Stimulated activated CD8-positive, alpha-beta memory T cell treated with anti-CD3 and anti-CD28 coated beads, Interleukin-12 subunit alpha, Interleukin-12 subunit beta, amount 100 ng/mL, for 1 hour (primary cell): ENCODE results near the gene STXBP5.

Experiments
- DNase-seq: peaks from one replicate; pipeline ENCODE4 v3.0.0-alpha.2; 2020; ENCODE audit warnings: low read depth

The STXBP5 gene

DNA sequence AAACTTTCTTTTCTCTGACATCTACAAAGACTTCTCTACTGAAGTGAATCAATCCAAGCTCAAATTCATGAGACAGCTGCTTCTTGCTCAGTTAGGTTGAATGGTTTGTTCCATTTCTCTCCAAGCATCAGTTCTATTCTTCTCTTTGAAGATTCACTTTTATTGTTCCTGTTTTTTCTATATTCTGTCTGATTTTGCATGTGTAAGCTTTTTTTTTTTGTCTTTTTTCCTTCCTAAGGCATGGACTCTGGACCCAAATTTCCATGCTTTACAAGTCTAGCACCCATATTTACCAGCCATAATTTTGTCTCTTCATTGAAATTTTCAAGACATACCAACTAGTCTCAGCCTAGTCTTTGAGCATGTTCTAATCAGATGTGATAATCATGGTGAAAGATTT is 25.9 kb upstream of the STXBP5 start:
- no peak for DNase-seq

DNA sequence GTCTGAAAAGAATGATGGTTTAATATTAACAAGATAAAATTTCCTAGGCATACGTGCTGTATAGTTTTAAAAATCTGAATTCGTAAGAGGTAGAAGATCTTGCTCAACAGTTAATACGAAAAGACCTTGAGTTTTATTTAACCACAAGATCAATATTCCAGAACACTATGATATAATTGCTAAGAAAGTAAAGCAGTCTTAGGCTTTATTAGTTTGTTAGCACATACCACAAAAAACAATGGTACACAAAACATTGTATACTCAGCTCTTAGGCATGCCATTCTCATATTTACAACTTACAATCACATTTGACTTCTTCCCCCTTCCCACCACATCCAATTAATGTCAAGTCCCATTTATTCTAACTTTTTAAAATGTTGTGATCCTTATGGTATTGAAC is 24.4 kb upstream of the STXBP5 start:
- DNase-seq = no peak

DNA sequence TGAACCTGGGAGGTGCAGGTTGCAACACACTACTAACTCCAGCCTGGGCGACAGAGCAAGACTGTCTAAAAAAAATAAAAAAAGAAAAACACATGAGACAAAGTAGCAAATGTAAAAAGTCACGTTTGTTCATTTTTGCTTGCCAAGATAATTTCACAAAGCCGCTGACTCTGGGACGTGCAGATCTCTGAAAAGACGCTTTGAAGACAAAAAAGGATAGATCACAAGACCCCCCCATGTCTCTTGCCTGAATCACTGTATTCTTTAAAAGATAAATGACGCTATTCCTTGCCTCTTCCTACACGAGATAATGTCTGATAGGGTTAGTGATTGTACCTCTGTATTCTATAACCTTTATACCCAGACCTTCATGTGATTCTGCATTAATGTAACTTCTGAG is 23.3 kb upstream of the STXBP5 start:
- DNase-seq = no peak

DNA sequence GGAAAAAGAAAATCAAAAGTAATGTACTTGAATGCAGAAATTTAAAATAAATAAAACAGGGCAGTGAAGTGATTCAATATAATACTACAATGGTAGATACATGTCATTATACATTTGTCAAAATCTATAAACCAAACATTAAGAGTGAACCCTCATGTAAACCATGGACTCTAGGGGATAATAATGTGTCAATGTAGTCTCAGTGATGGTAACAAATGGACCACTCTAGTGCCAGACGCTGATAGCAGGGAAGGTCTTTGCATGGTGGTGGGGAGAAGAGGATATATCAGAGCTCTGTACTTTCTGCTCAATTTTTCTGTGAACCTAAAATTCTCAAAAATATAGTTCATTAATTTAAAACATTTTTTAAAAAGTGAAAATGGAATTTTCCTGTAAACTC is 19.8 kb upstream of the STXBP5 start:
- DNase-seq = no peak

DNA sequence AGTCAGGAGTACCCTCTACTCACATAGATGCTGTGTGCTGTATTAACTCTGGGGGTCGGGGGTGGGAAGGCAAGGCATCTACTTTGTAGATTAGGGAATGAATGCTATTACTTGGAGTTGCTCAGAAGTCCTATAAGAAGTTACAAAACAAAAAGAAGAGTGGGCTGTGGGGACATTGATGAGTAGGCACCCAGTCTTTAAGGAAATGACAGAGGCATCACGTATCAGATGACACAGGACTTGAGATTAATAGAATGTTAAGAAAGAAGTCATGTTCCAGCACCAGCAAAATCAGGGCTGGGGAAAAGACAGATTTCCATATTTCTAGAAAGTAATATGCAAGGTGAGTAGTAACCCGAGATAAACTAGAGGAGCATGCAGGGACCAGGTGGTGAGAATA is 19.0 kb upstream of the STXBP5 start:
- DNase-seq = no peak

DNA sequence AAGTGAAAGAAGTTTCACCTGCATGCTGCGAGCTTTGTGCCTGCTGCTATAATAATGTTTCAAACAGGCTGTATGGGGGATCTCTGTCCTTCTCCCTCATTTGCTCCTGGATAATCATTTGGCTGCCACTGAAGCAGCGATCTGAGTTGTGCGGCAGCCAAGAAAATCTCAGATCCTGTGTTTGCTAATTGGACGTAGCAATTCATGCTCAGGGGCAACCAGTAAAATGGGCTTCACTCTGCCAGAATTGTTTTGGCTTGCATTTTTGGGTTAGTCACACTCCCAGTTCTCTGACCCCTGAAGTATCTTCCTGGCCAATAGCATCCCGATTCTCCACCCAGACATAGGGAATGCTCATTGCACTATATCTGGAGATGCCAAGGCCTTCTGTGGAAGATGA is 13.7 kb upstream of the STXBP5 start:
- no peak for DNase-seq

DNA sequence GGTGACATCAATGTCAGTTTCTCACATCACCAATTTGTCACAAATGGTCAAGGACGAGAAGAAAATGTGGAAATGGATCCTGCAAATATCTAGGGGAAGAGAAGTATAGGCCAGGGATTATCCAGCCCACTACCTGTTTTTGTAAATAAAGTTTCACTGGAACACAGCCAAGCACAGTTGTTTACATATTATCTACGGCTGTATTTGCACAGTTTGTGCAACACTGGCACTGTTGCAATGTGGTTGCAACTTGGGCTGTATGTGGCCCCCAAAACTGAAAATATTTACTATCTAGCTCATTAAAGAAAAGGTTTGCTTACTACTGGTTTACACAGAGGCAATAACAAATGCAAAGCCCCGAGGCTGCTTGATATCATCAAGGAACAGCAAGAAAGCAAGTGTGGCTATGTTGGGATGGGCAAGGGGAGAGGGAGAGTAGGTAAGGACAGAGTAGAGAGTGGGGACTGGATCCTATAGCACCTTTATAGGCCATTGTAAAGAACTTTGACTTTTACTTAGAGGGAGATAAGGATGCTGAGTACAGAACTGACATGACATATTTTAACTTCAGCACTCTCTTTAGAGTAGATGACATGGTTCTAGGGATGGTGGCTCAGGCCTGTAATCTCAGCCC is 11.8 kb upstream of the STXBP5 start:
- no peak for DNase-seq

DNA sequence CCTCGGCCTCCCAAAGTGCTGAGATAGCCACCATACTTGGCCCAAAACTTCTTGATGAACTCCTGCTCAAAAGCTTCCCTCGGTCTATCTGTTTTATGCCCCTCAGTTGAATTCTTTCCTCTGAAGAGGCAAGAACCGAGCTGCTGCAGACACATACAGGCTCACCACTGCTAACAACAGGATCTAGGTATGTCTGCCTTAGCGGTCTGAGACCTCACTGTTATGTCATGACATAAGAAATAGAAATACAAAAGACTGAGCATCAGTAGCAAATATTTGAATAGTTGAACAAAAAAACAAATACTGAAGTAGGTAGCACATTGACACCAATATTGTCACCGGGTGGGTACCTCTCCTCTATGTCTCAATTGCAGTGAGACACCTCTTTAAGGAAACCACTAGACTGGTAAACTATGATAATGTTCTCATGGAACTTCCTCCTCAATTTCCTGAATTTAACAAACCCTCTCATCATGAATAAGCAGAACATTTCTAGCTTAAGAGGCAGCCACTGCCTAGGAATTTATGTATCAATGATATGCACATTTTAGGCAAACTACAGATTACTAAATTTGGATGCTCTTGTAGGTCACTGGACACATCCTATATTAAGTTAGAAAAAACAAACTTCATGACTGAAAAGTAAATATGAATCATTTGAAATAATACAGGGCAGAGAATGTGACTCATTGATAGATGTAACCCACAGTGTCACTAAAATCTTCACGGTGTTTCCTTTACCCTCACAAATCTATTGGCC is 9.4 kb upstream of the STXBP5 start:
- DNase-seq = no peak

DNA sequence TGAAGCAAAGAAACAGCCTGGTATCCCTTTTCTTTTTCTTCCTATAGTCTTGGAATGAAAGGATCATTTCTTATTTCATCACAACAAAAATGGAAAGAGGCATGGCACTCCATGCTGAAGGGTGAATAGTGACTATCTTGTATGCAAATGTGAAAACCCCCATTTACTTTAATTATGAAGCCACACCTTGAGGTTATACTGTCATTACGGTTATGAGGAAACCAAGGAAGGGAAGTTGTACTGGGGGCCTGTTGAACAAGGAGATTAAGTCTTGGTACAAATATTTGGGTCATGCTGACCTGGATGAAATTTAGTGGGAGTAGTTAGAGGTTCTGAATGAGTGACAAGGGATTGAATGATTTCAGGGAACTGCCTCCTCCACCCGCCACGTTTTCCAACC is 8.7 kb upstream of the STXBP5 start:
- DNase-seq = no peak

DNA sequence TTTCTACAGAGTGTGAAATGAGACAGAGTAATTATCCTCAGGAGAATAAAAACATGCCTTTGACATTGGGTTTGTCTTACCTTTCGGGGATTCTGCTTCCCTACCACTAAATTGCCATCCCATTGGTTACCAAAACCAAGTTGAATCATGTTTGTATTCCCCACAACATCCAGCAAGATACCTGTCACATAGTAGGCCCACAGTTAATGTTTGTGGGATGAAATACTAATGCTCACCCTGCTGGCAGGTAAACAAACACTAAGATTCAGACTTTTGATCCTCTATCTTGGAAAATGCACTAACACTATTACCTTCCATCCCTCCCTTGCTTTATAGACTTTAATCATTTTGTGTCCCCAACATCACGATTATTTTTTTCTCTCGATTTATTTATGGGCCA is 8.2 kb upstream of the STXBP5 start:
- no peak for DNase-seq

DNA sequence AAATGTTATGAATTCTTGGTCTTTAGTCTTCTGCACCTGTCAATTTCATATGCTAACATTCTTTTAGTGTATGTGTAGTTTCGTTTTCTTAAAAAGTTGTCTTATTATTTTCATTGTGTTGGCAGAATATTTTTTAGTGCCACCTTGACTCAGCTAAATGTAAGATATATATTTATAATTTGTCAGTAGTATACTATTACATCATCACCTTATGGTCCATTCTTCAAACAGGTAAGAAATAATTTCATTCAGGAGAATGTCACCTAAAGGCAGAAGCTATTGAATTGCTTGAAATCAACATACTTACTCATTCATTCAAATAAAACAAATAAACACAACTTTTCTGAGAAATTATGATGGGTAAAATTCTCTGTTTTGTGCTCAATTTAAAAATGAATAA is 3.5 kb upstream of the STXBP5 start:
- DNase-seq = no peak

DNA sequence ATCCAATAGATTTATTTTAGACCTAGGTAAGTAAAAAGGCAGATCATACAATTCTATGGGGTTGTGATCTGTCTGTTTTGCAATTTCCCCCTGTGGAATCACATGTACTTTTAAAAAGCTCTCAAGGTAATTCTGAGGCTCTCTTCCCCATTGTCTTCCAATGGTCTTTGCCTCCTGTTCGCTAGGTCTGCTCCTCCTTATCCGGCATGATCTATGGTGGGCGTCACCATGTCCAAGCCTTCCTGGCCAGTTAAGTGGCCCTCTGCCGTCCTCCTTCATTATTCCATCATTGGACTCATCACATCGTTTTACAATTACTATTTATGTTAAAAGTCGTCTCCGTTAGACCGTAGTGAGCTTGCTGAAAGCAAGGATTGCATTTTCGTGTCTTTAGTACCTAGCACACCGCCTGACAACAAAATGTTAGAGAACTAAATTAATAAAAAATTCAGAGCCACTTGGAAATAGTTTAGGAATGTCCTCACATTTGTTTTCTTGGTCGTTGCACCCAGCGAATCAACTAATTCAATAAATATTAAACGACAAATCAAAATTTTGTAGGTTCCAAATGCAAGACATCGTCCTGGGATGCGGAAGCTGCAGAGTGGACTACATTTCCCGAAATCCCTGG is 2.2 kb upstream of the STXBP5 start:
- DNase-seq = no peak

DNA sequence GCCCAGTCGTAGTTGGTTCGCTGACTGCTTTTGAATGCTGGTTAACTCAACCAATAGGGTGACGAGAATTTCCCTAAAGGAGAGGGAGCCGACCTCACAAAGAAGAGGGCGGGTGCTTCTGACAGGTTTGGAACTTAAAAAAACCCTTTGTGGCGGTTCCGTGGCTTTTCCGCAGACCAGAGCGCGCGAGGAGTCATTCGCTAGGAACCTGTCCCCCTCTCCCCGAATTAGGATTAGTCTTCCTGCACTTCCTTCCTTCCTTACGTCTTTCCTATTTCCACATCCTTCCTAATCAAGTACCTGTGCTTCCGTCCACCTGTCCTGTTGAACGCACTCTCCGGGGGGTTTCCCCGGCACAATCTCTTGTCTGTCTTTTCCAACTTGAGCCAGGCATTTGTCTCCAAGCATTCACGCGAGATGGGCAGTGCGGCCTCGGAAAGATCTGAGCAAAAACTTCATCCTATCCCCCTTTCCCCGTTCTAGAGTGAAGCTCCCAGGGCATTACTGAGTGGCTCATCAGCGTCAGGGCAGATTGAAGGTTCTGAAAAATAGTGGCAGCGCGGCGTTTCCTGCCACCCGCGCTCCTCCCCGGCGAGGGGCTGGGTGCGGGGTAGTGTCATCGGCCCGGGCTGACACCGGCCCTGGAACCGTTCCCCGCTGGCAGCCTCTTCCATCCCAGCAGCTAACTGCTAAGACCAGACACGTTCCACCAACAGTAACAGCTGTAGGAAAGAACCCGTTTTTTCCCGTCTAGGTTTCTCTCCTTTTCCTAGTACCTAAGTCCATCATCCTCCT is 1.5 kb upstream of the STXBP5 start:
- DNase-seq = peak; percentile 71

DNA sequence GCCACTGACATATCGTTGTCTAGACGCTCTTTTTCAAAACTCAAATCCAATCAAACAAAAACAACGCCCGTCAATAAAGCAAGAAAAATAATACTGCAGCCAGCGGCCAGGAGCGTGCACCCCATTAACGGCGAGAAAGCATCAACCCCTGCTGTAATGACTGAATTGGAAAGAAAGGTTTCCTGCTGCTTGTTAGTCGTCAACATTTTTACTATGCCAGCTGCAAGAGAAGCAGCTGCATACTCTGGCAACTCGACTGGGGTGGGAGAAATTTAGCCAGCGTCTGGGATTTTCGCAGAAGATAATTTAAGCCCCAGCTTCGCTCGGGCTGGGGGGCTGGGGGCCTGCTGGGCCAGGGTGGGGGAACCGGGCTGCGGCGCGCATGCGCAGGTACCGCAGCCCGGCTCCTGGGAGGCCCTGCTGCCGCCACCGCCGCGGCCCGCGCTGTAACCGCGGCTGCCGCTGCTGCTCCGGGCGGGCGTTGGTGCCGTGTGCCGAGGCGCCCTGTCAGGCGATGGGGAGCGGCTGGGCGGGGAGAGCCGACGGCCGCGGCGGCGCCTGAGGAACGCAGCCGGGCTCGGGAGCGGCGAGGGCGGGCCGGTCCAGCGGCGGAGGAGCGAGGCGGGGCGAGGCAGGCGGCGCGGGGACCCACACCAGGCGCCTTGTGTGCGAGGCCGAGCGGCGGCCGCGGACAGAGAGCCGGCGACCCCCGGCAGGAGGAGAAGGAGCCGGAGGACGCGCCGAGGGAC is 732 bp upstream of the STXBP5 start:
- no peak for DNase-seq

DNA sequence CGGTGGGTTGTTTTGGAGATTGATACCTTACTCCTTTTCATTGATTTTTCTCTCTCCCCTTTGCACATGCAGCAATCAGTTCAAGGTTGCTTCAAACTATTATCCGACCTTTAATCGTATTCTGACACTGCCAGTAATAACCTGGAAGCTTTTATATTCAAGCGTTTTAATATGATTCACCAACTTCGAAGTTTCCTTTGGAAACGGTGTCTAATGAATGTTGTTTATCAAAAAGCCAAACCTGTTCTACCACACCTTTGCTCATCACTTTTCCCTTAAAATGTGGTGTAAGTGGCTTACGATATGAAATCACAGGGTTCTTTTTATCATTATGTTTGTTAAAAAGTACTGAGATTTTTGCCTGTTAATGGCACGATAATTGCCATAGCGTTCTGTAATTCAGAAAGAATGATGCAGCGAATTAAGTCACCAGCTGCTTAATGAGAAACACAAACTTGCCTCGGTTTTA is 660 bp downstream of the STXBP5 start:
- no peak for DNase-seq

DNA sequence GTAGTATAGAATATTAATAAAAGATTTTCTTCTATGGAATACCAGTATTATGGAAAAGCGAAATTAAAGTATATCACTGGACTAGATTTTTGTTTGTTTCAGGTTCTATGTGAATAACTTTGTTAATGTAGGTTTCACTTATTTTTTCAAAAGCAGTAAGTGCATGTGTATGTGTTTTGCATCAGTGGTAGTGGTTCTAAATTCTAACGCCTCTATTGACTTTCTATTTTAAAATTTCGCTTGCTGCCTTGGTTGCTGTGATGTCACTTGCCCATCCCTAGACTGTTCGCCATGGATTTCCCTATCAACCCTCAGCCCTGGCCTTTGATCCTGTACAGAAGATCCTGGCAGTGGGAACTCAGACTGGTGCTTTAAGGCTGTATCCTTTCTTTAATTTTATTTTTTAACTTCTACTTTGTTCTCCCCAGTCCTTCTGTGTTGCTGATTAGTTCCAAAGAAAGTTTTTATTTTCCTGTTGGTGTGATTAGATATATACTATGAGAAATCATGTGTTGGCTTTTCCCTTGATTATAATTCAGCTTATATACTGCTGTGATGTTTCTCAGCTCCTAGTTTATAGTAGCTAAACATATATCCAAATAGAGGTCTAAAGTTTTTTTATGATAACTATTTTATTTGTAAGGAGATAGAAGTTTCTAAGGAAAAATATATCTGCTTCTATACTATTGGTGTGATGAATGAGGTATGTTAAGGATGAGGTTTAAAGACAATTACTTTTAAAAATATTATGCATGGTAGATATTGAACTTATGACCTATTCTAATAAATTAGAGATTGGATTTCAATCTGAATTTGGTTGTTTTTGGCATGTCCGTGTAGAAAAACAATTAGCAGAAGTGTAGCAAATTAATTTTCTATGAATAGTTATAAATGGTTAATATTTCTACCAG is 1.7 kb downstream of the STXBP5 start:
- no peak for DNase-seq

DNA sequence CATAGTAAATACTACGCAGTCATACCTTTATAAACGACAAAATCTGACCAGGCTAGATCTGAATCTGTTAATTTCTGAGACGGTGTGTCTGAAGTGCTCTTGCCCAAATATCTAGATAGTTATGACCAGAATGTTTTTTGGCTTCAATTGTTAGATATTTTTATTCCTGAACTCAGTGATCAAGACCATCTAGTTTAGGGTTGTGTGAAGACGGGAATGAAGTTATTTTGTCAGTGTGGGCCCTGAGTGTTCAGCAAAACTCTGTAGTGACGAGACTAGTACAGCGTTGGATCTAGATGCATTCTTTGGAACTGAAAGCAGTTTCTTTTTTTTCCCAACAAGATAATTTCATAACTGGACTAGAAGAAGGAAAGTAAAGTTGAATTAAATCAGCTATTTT is 3.1 kb downstream of the STXBP5 start:
- DNase-seq = no peak

DNA sequence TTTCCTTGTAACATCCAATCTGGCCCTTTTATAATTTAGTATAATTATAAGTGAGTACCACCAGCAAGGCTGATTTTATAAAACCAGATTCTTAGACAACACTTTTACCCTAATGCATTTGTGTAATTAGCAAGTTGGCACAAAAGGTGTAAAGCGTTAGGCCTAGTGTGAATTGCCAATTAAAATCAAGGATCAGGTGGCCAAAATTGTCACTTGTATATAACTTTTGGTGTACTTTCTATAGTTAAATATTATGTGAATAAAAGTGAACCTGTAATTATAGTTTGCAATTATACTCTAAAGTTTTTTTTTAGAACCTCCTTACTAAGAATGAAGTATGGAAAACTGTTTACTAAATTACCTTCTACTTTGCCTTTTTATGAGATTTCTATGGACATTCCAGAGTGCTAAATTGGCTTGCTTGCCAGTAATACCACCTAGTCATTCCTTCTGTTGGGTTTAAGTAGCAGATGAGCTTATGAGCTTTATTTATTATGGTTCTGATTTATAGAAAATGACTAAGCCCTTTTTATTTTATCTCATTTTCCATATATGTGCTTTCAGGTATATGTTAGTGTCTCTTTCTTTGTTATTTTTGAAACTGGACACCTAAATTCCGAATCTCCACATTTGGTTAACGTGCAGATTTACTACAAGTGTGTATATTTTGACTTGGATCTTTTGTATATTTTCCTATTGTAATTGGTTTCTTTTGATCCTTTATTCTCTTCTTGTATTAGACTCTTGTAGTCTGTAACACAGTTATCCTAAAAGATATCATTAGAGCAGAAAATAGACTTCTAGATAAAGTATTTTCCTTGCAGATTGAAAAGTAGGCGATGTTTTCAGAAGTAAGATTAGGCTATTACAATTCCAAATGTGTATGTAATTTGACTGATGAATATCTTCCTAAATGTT is 3.9 kb downstream of the STXBP5 start:
- DNase-seq = no peak

DNA sequence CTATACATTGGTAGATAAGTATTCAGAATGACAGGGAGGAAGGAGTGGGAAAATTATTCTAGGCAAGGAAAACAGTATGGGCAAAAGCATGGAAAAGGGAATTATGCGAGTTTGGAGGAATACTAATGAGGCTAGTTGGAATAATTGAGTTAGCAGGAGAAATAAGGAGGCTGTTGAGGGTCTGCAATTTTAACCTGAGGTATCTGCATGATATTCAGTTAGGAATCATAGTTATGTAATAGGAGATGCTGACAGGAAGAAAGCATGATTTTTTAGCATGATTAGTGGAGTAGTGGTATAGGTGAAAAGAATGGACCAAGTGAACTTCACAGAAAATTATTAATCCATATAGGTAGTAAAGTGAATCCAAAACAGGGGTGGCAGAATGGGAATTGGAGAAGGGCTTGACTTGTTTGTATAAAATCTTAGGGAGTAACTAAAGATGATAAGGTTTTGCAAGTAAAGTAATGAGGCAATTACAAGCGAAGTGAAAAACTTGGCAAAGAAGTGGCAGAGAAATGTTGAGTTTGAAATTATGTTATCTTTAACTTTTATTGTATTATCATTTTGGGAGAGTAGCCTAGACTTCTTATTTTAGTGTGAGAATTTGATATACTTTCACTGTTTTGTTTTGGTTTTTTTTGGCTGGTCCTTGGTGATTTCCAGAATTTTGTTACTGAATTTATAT is 5.7 kb downstream of the STXBP5 start:
- no peak for DNase-seq
